K562 (cell line): ENCODE data around the gene CCDC158. TPM values are rescaled to one million over a fixed set of nuclear protein-coding genes. Genes with fewer than 3 reads are reported as not detected.

Experiments
- CHAMP1 ChIP-seq: fragments of 450-650 bp; IDR thresholded peaks from 2 replicates; pipeline ENCODE4 v1.6.1; 2016; ENCODE audit warnings: mild to moderate bottlenecking
- ESRRB ChIP-seq: fragments of 250-450 bp; sonication (Bioruptor Pico); IDR thresholded peaks from 2 replicates; pipeline ENCODE4 v1.5.0; 2020; ENCODE audit warnings: mild to moderate bottlenecking, moderate library complexity, borderline replicate concordance
- FOXJ3 ChIP-seq: sonication (generic); formaldehyde crosslinking; IDR thresholded peaks from 2 replicates; pipeline ENCODE4 v1.4.0; 2020; ENCODE audit warnings: mild to moderate bottlenecking, missing genetic modification reagents
- GTF2F1 ChIP-seq: IDR thresholded peaks from 2 replicates; pipeline ENCODE4 v1.6.1; 2011; ENCODE audit warnings: low read depth, low read length, improper control_type of control experiment
- HNRNPK ChIP-seq: fragments of 200-400 bp; formaldehyde crosslinking; IDR thresholded peaks from one replicate; pipeline ENCODE4 v1.6.1; 2018; ENCODE audit warnings: mild to moderate bottlenecking, low read depth, low read length; ENCODE audit not compliant: poor library complexity, severe bottlenecking
- ZNF609 ChIP-seq: sonication (generic); formaldehyde crosslinking; IDR thresholded peaks from 2 replicates; pipeline ENCODE4 v1.8.1; 2023; ENCODE audit warnings: missing genetic modification reagents, mild to moderate bottlenecking, borderline replicate concordance
- polyA plus RNA-seq, 8 experiments: library from polyadenylated mRNA; depleted of rRNA in 4 of 8; stranded (reverse) in 5 of 8; unstranded in 3 of 8; fragments of >200 nt; fragmentation: Nextera tagmentation in 2 of 8; fragmentation: Illumina TruSeq in 1 of 8; extraction: Ambion mirVana in 2 of 8; extraction: Trizol in 1 of 8; gene quantifications; 2 replicates each; pipeline versions ENCODE4 v1.2.1 to v1.2.3, GENCODE V29; 2011 to 2014; ENCODE audit warnings: inconsistent platforms in 1 of 8, missing spikeins in 1 of 8
- total RNA-seq, 7 experiments: library from RNA; depleted of rRNA in 6 of 7; stranded (reverse); fragments of >200 nt in 6 of 7; fragmentation: Illumina TruSeq in 2 of 7; extraction: Trizol in 2 of 7; gene quantifications; 2 replicates each; pipeline versions ENCODE4 v1.2.1 to v1.2.3, GENCODE V29; 2011 to 2021; ENCODE audit warnings: low replicate concordance in 1 of 7
- TF ChIP-seq, protein P1 (sequence below): fragments of 250-450 bp; sonication (Bioruptor Pico); IDR thresholded peaks from 2 replicates; pipeline ENCODE4 v1.8.0; 2021; ENCODE audit warnings: moderate library complexity, mild to moderate bottlenecking, inconsistent platforms

CCDC158 gene
- total and polyA plus RNA-seq, 9 of the 15 experiments (the other 6 are each of a cell fraction or from before 2014, with no cell fraction given): not detected

- TF ChIP-seq ZNF609: no peak
- TF ChIP-seq ESRRB: no peak
- no peak for TF ChIP-seq HNRNPK
- TF ChIP-seq CHAMP1: no peak
- TF ChIP-seq GTF2F1: no peak
- TF ChIP-seq FOXJ3: no peak
- TF ChIP-seq, protein P1, sequence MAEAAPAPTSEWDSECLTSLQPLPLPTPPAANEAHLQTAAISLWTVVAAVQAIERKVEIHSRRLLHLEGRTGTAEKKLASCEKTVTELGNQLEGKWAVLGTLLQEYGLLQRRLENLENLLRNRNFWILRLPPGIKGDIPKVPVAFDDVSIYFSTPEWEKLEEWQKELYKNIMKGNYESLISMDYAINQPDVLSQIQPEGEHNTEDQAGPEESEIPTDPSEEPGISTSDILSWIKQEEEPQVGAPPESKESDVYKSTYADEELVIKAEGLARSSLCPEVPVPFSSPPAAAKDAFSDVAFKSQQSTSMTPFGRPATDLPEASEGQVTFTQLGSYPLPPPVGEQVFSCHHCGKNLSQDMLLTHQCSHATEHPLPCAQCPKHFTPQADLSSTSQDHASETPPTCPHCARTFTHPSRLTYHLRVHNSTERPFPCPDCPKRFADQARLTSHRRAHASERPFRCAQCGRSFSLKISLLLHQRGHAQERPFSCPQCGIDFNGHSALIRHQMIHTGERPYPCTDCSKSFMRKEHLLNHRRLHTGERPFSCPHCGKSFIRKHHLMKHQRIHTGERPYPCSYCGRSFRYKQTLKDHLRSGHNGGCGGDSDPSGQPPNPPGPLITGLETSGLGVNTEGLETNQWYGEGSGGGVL (CRISPR knock-in tag): no peak
Measured at GRCh38 chr4:76313547-76313946, 107.4 kb downstream of the CCDC158 start (continued).
